ENCODE results near the gene CD80. TPM values are rescaled to one million over a fixed set of nuclear protein-coding genes. Genes with fewer than 3 reads are reported as not detected.
A peak's percentile ranks its signal among the peaks of the same experiment; 100 is the strongest.

The CD80 gene
- total RNA-seq, 1 donor from 2014 or later = not detected

DNA sequence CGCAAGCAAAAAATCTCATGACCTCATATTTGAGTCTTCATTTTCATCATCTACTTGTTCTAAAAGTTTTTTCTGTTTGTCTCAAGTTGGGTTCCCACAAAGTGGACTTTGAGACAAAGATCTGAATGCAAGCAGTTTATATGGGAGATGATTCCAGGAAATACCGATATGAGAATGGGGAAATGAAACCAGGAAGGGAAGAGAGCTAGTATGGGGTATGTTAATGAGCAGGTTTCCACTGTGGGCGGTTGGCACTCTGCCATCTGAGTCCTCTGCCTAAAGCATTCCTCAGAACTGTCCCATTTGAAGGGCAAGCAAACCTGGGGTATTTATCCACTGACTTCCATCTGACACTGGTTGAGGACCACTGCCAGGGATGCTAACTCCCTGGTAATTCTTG lies 28.7 kb upstream of the CD80 start:
- no peaks in the 10 kb centered on the region for H3K27me3 ChIP-seq (ENCODE audit: control insufficient read depth, insufficient read depth, low read length)
- H3K4me3 ChIP-seq (ENCODE audit: low read depth, low read length) = no peak overlapping the region
- TF ChIP-seq, protein P1, sequence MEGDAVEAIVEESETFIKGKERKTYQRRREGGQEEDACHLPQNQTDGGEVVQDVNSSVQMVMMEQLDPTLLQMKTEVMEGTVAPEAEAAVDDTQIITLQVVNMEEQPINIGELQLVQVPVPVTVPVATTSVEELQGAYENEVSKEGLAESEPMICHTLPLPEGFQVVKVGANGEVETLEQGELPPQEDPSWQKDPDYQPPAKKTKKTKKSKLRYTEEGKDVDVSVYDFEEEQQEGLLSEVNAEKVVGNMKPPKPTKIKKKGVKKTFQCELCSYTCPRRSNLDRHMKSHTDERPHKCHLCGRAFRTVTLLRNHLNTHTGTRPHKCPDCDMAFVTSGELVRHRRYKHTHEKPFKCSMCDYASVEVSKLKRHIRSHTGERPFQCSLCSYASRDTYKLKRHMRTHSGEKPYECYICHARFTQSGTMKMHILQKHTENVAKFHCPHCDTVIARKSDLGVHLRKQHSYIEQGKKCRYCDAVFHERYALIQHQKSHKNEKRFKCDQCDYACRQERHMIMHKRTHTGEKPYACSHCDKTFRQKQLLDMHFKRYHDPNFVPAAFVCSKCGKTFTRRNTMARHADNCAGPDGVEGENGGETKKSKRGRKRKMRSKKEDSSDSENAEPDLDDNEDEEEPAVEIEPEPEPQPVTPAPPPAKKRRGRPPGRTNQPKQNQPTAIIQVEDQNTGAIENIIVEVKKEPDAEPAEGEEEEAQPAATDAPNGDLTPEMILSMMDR (IDR thresholded peaks at IDR 0.05; ENCODE audit: insufficient read depth, low read length, poor library complexity, severe bottlenecking) = no peak
- DNase-seq (ENCODE audit: low read depth) = no peak
- no peaks in the 10 kb centered on the region for H3K36me3 ChIP-seq (ENCODE audit: control insufficient read depth, insufficient read depth, low read length)

- no peak for DNase-seq (ENCODE audit: low read depth)
Measured at GRCh38 chr3:119586733-119587172, 27.3 kb upstream of the CD80 start.

GRCh38 chr3:119585856-119586570 lies 26.6 kb upstream of the CD80 start:
- TF ChIP-seq, protein P1 (IDR thresholded peaks at IDR 0.05; ENCODE audit: insufficient read depth, low read length, poor library complexity, severe bottlenecking) = no peak
- Histone ChIP-seq H3K4me3 (ENCODE audit: low read depth, low read length) (no peak overlapping the region), H3K36me3 (ENCODE audit: control insufficient read depth, insufficient read depth, low read length) (no peaks in the 10 kb centered on the region), H3K27me3 (ENCODE audit: control insufficient read depth, insufficient read depth, low read length) (no peaks in the 10 kb centered on the region)
- no peak for DNase-seq (ENCODE audit: low read depth)

More at GRCh38 chr3:119586733-119587172, 27.3 kb upstream of the CD80 start:
- H3K4me3 ChIP-seq (ENCODE audit: low read depth, low read length) = no peak overlapping the region
- no peaks in the 10 kb centered on the region for H3K27me3 ChIP-seq (ENCODE audit: control insufficient read depth, insufficient read depth, low read length)
- no peaks in the 10 kb centered on the region for H3K36me3 ChIP-seq (ENCODE audit: control insufficient read depth, insufficient read depth, low read length)
- TF ChIP-seq, protein P1 (IDR thresholded peaks at IDR 0.05; ENCODE audit: insufficient read depth, low read length, poor library complexity, severe bottlenecking) = no peak

- TF ChIP-seq, protein P1 (IDR thresholded peaks at IDR 0.05; ENCODE audit: insufficient read depth, low read length, poor library complexity, severe bottlenecking) = no peak
- Histone ChIP-seq H3K4me3 (ENCODE audit: low read depth, low read length) (no peak overlapping the region), H3K36me3 (ENCODE audit: control insufficient read depth, insufficient read depth, low read length) (no peaks in the 10 kb centered on the region), H3K27me3 (ENCODE audit: control insufficient read depth, insufficient read depth, low read length) (no peaks in the 10 kb centered on the region)
- no peak for DNase-seq (ENCODE audit: low read depth)
Measured at GRCh38 chr3:119585208-119585607, 25.8 kb upstream of the CD80 start.

DNA sequence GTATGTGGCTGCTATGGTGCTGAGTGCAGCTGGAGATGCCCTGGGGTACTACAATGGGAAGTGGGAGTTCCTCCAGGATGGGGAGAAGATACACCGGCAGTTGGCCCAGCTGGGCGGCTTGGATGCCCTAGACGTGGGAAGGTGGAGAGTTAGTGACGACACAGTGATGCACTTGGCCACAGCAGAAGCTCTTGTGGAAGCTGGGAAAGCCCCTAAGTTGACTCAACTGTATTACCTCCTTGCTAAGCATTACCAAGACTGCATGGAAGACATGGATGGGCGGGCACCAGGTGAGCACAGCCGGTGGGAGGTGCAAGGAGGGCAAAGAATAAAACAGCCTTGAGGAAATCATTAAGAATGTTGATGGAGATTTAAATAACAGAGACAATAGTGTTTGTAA lies 22.8 kb upstream of the CD80 start:
- no peaks in the 10 kb centered on the region for H3K27me3 ChIP-seq (ENCODE audit: control insufficient read depth, insufficient read depth, low read length)
- H3K36me3 ChIP-seq (ENCODE audit: control insufficient read depth, insufficient read depth, low read length) = no peaks in the 10 kb centered on the region
- DNase-seq (ENCODE audit: low read depth) = peak; percentile 63
- TF ChIP-seq, protein P1 (IDR thresholded peaks at IDR 0.05; ENCODE audit: insufficient read depth, low read length, poor library complexity, severe bottlenecking) = no peak
- H3K4me3 ChIP-seq (ENCODE audit: low read depth, low read length) = no peak overlapping the region

All from kidney epithelial cell (primary cell).